GM23248 (cell line): ENCODE measurements around the gene RASSF5. TPM values are rescaled to one million over a fixed set of nuclear protein-coding genes. Genes with fewer than 3 reads are reported as not detected.

ENCODE experiments used
- DNase-seq: peaks from one replicate; pipeline ENCODE4 v3.0.0-alpha.2; 2015
- H2AFZ ChIP-seq: fragments of 200-600 bp; sonication (generic); 2 replicates; pipeline ENCODE4 v1.6.1; 2016; ENCODE audit warnings: antibody characterized with exemption
- H3F3A ChIP-seq: fragments of 200-600 bp; sonication (generic); 2 replicates; pipeline ENCODE4 v1.6.1; 2016; ENCODE audit warnings: mild to moderate bottlenecking, antibody characterized with exemption, mixed run types; ENCODE audit not compliant: insufficient read depth
- H3K27ac ChIP-seq: fragments of 200-600 bp; sonication (generic); 2 replicates; pipeline ENCODE4 v1.5.1; 2016; ENCODE audit warnings: mild to moderate bottlenecking
- H3K27me3 ChIP-seq: fragments of 200-600 bp; sonication (generic); replicated peaks from 2 replicates; pipeline ENCODE4 v1.6.1; 2016; ENCODE audit warnings: mild to moderate bottlenecking; ENCODE audit not compliant: insufficient read depth
- H3K36me3 ChIP-seq: fragments of 200-600 bp; sonication (generic); 2 replicates; pipeline ENCODE4 v1.6.1; 2016; ENCODE audit warnings: low read depth, mild to moderate bottlenecking
- H3K4me1 ChIP-seq: fragments of 200-600 bp; sonication (generic); 2 replicates; pipeline ENCODE4 v1.6.1; 2016; ENCODE audit warnings: mild to moderate bottlenecking; ENCODE audit not compliant: insufficient read depth
- H3K4me2 ChIP-seq: fragments of 200-600 bp; sonication (generic); one replicate; pipeline ENCODE4 v1.6.1; 2016; ENCODE audit warnings: mild to moderate bottlenecking; ENCODE audit not compliant: unreplicated experiment
- H3K4me3 ChIP-seq: fragments of 200-600 bp; sonication (generic); 2 replicates; pipeline ENCODE4 v1.5.1; 2016; ENCODE audit warnings: mild to moderate bottlenecking
- H3K79me2 ChIP-seq: fragments of 200-600 bp; sonication (generic); 2 replicates; pipeline ENCODE4 v1.6.1; 2016; ENCODE audit warnings: mild to moderate bottlenecking; ENCODE audit not compliant: insufficient read depth
- H3K9ac ChIP-seq: fragments of 200-600 bp; sonication (generic); 2 replicates; pipeline ENCODE4 v1.6.1; 2016; ENCODE audit warnings: mild to moderate bottlenecking
- H3K9me2 ChIP-seq: fragments of 200-600 bp; sonication (generic); 2 replicates; pipeline ENCODE4 v1.6.1; 2016; ENCODE audit warnings: mixed run types, mild to moderate bottlenecking, moderate library complexity; ENCODE audit not compliant: insufficient read depth
- H3K9me3 ChIP-seq: fragments of 200-600 bp; sonication (generic); one replicate; pipeline ENCODE4 v1.6.1; 2017; ENCODE audit warnings: low read depth
- H4K20me1 ChIP-seq: fragments of 200-600 bp; sonication (generic); 2 replicates; pipeline ENCODE4 v1.6.0; 2016; ENCODE audit not compliant: insufficient read depth
- EZH2 ChIP-seq: fragments of 200-600 bp; sonication (generic); IDR thresholded peaks from 2 replicates; pipeline ENCODE4 v1.6.1; 2018; ENCODE audit warnings: antibody characterized with exemption, mild to moderate bottlenecking; ENCODE audit not compliant: insufficient read depth, poor library complexity, severe bottlenecking
- EZH2phosphoT487 ChIP-seq: fragments of 200-600 bp; sonication (generic); IDR thresholded peaks from 2 replicates; pipeline ENCODE4 v1.6.1; 2018; ENCODE audit warnings: antibody characterized with exemption, moderate library complexity, mild to moderate bottlenecking, low read depth; ENCODE audit not compliant: insufficient read depth
- WGBS, 2 experiments: methylation state at CpG; one replicate each; pipeline ENCODE4 v1.1.6; 2015 to 2017; ENCODE audit warnings: low lambda C conversion rate in 2 of 2, low coverage in 1 of 2; ENCODE audit errors: missing lambda C conversion rate in 2 of 2; 5-methylcytosine and 5-hydroxymethylcytosine counted together
- in situ Hi-C: fragments of 300-500 bp; cut with MboI; formaldehyde crosslinking; loops from 2 replicates; pipeline ENCODE4 v1.15.0; 2020
- polyA plus RNA-seq: library from polyadenylated mRNA; unstranded; fragments of >200 nt; fragmentation: Nextera tagmentation; extraction: Ambion mirVana; gene quantifications from 2 replicates; pipeline ENCODE4 v1.2.1, GENCODE V29; 2016
- total RNA-seq: library from RNA; depleted of rRNA; stranded (reverse); fragments of >200 nt; shearing (Covaris generic); gene quantifications from 2 replicates; pipeline ENCODE4 v1.2.3, GENCODE V29; 2014

Gene RASSF5
- total and polyA plus RNA-seq, 2 experiments from 2014 or later: 0.22 to 0.48 TPM

DNA sequence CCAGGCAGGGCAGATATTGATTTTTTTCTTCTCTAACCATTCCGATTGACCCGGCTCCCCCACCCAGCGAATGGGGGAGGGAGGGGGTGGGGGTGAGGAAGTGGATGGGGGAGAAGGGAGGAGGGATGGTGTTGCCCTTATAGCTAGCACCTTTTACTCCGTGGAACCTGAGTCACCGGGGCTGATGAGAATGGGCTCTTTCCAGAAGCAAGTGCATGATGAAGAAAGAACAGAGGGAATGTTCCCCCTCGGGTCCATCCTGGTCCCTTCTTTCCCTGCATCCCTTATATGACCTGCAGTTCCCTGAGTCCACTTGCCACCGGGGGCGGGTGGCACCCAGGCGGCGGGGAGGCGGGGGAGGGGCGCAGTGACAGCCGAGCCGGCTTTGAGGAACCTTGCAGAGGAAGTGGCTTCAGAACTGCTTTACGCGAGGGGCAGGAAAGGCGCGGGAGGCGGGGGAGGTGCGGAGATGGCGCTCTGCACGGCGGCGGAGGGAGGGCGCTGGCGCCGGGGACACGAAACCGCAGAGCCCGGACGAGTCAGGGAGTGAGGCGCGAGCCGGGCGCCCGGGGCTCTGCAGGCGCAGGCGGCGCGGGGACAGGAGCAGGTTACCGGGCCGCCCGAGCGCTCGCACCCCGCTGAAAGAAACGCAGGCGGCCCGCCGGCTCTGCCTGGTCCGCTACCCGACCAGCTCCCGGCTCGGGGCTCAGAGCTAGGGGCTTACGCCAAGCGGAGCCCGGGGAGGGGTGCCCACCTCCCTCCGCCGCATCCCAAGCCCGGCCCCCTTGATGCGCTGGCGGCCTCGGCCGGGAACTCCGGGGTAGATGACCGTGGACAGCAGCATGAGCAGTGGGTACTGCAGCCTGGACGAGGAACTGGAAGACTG, 49.7 kb downstream of the RASSF5 start:
- Histone ChIP-seq H3K9me3 (no peaks in the 10 kb centered on the region), H3F3A (no peaks in the 10 kb centered on the region), H3K4me2 (peak overlapping the region; percentile 85), H3K27me3 (no peaks in the 10 kb centered on the region), H2AFZ (peak overlapping the region; percentile 79), H3K36me3 (no peaks in the 10 kb centered on the region), H3K79me2 (no peaks in the 10 kb centered on the region), H3K9me2 (no peaks in the 10 kb centered on the region), H3K9ac (peak overlapping the region; percentile 43; the same call in 1 of the 2 replicates), H3K4me3 (peak overlapping the region; percentile 72), H3K27ac (no peak overlapping the region), H3K4me1 (peaks cover 5% of the 10 kb centered on the region; the same call in 1 of the 2 replicates), H4K20me1 (no peaks in the 10 kb centered on the region)
- in situ Hi-C loops: no loop called here
- WGBS, 2 experiments: 3% methylated on average over 47 to 59 of the region's 67 CpGs
- no peak for TF ChIP-seq EZH2
- TF ChIP-seq EZH2phosphoT487: no peak
- DNase-seq: peak; percentile 71

DNA sequence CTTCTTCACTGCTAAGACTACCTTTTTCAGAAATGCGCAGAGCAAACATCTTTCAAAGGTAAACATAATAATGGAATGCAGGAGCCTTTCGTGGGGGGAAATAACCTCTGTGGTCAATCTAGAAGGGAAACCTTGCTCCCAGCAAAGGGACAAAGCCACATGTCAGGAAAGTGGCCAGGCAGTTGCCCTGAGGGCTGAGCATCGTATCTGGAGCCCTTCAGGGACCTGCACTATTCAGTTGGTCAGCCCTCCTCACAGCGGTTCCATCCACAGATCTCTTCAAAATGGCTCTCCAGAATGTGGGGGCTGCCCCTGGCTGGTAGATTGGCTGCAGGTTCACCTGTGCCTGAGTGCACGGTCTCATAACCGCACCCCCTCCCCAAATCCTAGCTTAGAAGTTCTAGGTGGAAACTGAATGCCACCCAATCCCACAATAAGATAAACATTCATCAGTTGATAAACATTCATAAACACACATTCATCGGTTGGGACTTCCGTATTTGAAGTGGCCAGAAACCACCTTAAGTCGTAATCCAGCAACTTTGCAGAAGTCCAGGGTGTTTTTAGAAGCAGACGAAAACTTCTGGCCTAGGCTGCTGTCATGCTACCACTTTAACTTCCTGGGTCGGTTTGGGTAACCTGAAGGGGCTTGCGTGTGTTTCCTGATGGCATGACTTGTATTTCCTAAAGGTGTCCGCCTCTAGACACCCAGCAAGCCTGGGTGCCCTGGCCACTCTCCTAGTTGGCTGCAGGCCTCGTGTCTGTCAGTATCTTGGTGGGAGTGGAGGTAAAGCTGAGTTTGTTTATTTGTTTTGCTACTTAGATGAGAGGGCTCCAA, 50.5 kb downstream of the RASSF5 start:
- Histone ChIP-seq H3K9me3 (no peaks in the 10 kb centered on the region), H3K4me1 (peaks cover 5% of the 10 kb centered on the region; the same call in 1 of the 2 replicates), H3K27ac (no peak overlapping the region), H3K36me3 (no peaks in the 10 kb centered on the region), H3K27me3 (no peaks in the 10 kb centered on the region), H2AFZ (peak overlapping the region; percentile 79), H4K20me1 (no peaks in the 10 kb centered on the region), H3K79me2 (no peaks in the 10 kb centered on the region), H3K4me3 (peak overlapping the region; percentile 72), H3K9ac (peak overlapping the region; percentile 43; the same call in 1 of the 2 replicates), H3K9me2 (no peaks in the 10 kb centered on the region), H3K4me2 (peak overlapping the region; percentile 85), H3F3A (no peaks in the 10 kb centered on the region)
- in situ Hi-C loops: no loop called here
- no peak for DNase-seq
- 85% methylated on average over 14 of the region's 14 CpGs for WGBS, 2 experiments
- TF ChIP-seq EZH2: no peak
- no peak for TF ChIP-seq EZH2phosphoT487

DNA sequence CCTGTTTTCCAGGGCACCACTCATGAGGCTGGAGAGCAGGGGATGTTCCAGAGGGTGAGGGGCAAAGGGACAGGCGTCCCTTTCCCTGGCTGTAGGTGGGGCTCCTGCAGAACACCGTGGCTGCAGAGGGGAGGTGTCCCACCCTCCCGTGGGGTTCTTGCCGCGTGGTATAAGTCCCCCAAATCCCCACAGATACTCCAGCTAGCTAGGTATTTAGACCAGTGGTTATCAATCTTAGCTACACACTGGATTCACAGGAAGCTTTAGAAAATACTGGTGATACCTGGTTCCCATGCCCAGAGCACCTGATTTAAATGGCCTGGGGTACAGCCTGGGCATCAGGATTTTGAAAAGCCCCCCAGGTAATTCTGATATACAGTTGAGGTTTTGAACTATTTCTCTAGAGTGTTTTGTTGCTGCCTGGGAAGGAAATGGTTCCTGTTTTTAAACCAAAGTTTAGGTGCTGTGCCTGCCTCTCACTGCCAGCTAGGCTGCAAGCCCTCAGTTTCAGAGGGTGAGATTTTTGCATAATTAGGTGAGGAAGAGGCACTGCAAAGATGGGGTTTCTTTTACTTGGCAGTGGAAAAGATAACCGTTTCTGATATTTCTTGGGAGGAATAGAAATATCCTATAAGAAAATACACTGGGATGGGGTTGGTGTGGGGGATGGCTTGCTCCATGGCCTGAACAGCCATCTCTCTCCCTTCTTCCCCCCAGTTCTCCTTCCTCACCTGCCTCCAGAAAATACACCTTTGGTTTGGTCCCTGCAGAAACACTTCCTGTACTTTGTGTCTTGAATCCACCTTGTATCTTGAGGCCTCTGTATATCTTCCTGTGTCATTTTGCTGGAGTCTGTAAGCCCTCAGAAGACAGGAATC, 51.7 kb downstream of the RASSF5 start:
- Histone ChIP-seq H3K9me3 (no peaks in the 10 kb centered on the region), H3K9ac (no peak overlapping the region), H3K36me3 (no peaks in the 10 kb centered on the region), H3K27me3 (no peaks in the 10 kb centered on the region), H3K9me2 (no peaks in the 10 kb centered on the region), H3K79me2 (no peaks in the 10 kb centered on the region), H3K27ac (no peak overlapping the region), H3K4me1 (peaks cover 5% of the 10 kb centered on the region; the same call in 1 of the 2 replicates), H3K4me2 (no peak overlapping the region), H3K4me3 (no peak overlapping the region), H2AFZ (no peak overlapping the region), H4K20me1 (no peaks in the 10 kb centered on the region), H3F3A (no peaks in the 10 kb centered on the region)
- WGBS, 2 experiments: 94 to 99% methylated on average over 6 of the region's 6 CpGs
- in situ Hi-C loops: no loop called here
- no peak for DNase-seq
- TF ChIP-seq EZH2phosphoT487: no peak
- TF ChIP-seq EZH2: no peak

DNA sequence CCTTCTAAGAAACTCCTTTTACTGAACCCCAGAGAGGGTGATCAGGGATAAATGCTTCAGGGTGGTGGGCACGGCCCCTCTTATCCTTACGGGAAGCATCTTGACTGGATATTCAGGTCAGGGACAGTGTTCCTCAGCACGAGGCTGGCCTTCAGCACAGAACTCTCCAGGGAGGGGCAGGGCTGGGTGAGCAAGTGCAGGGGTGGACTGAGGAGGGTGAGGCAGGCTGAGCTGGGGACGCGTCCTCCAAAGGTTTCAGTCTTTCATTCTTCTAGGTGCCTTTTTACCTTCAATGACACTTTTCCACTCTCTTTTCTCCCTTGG, 52.3 kb downstream of the RASSF5 start:
- Histone ChIP-seq H3K9me2 (no peaks in the 10 kb centered on the region), H3K4me1 (peaks cover 5% of the 10 kb centered on the region; the same call in 1 of the 2 replicates), H2AFZ (no peak overlapping the region), H3K27ac (no peak overlapping the region), H3K9me3 (no peaks in the 10 kb centered on the region), H3K9ac (no peak overlapping the region), H4K20me1 (no peaks in the 10 kb centered on the region), H3K36me3 (no peaks in the 10 kb centered on the region), H3K4me3 (no peak overlapping the region), H3K27me3 (no peaks in the 10 kb centered on the region), H3K79me2 (no peaks in the 10 kb centered on the region), H3F3A (no peaks in the 10 kb centered on the region), H3K4me2 (no peak overlapping the region)
- WGBS, 2 experiments: 85 to 97% methylated on average over 5 of the region's 5 CpGs
- TF ChIP-seq EZH2 (no peak), EZH2phosphoT487 (no peak)
- DNase-seq: no peak
- in situ Hi-C loops: no loop called here
